ENCODE results near the gene ST6GALNAC6.

Gene ST6GALNAC6

GRCh38 chr9:127915801-127916719 lies 16.7 kb upstream of the ST6GALNAC6 start:
- no peak for DNase-seq

DNA sequence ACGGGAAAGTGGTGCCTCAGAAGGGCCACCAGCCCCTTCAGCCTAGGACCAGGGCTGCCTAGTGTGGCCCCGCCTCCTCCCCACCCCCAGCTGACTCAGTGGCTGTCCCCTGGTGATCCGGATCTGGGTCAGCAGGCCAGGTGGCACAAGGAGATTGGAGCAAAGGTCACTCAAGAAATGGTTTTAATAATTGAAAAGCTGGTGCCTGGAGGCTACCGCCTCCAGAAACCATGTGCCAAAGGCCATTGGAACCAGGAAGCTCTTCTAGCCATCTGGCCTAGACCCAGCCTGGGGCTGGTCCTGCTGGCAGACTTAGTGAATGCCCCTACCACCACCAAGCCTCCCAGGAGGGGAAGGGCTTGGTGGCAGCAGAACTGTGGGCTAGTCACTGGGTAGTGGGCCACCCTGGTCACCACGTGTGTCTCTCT lies 15.9 kb upstream of the ST6GALNAC6 start:
- no peak for DNase-seq

GRCh38 chr9:127913682-127914081 lies 14.3 kb upstream of the ST6GALNAC6 start:
- no peak for DNase-seq

DNA sequence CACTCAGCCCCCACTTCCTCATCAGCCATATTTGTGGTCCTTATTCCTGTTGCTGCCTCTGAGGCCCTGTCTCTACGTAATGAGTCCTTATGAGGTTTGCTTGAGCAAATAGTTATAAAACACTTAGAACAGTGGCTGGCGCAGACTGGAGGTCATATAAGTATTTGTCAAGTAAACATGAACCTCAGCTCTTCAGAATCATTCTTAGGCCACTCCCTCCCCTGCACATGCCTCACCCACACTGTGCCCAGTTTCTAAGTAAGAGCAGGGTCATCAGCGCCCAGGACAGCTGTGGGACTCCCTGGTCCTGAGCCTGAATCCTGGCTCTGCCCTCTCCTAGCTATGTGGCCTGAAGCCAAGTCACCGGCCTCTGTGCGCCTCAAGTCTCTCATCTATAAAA lies 13.5 kb upstream of the ST6GALNAC6 start:
- DNase-seq: no peak

GRCh38 chr9:127912296-127912695 lies 12.9 kb upstream of the ST6GALNAC6 start:
- DNase-seq: no peak

DNA sequence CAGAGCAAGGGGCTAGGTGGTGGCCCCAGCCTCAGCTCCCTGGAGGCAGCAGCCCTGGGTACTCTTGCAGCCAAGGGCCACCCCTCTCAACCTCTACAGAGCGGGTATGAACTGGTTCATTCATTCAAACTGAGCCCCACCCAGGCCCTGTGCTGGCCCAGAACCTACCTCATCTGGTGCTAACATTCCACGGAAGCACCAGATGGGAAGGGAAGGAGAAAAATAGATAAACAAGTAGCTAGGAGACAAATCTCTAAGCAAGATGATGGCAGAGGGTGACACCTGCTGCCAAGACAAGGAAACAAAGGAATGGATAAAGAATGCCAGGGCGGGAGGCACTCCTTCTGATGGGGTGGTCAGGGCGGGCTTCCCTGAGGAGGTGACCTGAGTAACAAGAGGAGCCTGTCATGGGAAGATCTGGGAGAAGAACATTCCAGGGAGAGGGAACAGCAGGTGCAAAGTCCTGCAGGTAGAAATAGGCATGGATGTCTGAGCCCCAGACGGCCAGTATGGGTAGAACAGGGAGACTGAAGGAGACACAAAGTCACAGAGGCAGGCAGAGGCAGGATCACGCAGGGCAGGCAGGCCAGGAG lies 11.3 kb upstream of the ST6GALNAC6 start:
- no peak for DNase-seq

DNA sequence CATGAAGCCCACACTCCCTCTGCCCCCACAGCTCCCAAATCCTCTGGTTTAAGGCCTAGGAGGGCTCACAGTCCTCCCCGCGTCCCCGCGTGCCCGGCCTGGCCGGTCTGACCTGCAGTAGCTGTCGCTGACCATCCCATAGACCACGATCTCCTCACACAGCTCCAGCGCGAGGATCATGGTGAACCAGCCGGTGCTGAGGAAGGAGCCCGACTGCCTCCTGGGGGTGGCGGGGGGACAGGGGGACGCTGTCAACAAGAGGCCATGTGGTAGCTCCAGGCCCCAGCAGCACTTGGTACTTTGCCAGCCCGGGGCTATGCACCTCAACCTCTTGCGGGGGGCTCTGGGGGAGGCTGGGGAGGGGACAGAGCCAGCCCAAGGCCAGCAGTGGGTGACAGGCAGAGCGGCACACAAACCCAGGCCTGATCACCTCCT lies 10.5 kb upstream of the ST6GALNAC6 start:
- no peak for DNase-seq

DNA sequence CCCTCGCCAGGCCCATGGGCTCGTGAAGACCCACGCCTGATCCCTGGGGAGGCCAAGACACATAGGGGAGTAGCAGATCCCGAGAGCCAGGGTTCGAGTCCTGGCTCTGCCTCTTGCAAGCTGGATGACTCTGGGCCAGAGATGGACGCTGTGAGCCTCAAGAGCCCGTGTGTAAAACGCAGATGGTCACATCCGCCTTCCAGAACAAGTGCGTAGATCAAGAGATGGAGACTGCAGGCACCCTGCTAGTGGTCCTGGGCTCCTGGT lies 9.2 kb upstream of the ST6GALNAC6 start:
- DNase-seq: no peak

- DNase-seq: no peak
Observed at GRCh38 chr9:127907867-127908659, 8.7 kb upstream of the ST6GALNAC6 start.

- no peak for DNase-seq
Observed at GRCh38 chr9:127905788-127906191, 6.4 kb upstream of the ST6GALNAC6 start.

GRCh38 chr9:127905004-127905728 lies 5.8 kb upstream of the ST6GALNAC6 start:
- no peak for DNase-seq

DNA sequence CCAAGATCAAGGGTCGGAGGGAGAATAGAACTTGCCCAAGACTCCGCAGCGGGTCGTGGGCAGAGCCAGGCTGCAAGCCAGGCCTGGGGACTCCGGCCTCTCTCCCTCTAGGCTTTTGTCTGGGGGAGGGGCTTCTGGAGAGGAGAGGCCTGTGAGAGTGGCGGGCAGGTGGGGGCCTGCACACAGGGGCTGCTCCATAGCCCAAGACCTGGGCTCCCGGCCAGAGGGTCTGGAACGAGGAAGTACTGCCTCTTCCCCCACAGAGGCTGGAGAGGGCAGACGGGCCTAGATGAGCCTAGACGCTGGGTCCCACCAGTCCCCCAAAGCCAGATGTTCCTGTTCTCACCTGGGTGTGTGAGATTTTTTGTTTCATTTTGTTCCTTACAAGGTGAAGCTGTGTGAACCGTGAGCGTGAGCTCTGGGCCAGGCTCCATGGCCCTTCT lies 5.2 kb upstream of the ST6GALNAC6 start:
- DNase-seq: no peak

- no peak for DNase-seq
Observed at GRCh38 chr9:127903557-127904475, 4.4 kb upstream of the ST6GALNAC6 start.

- no peak for DNase-seq
Observed at GRCh38 chr9:127898433-127899127, 823 bp downstream of the ST6GALNAC6 start.

GRCh38 chr9:127897193-127897692 lies 2.2 kb downstream of the ST6GALNAC6 start:
- DNase-seq: no peak

GRCh38 chr9:127896395-127897192 lies 2.8 kb downstream of the ST6GALNAC6 start:
- no peak for DNase-seq

- no peak for DNase-seq
Observed at GRCh38 chr9:127895811-127896210, 3.6 kb downstream of the ST6GALNAC6 start.

DNA sequence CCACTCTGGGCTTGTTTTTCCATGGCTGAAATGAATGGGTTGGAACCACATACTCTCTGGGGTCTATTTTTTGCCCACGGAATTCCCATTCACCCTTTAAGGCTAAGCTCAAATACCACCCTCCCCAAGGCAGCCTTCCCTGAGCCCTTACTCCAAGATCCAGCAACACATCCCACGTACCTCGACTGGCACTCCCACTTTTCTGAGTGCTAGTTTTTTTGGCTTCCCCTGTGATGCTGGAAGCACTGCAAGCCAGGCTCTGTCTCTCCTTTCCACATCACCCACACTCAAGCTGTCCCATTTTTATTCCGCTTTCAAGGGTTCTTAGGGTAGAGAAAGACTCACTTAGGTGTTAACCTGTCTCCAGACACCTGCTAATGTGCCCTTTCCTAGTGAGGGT lies 6.0 kb downstream of the ST6GALNAC6 start:
- DNase-seq: no peak

- DNase-seq: no peak
Observed at GRCh38 chr9:127892831-127893230, 6.6 kb downstream of the ST6GALNAC6 start.

DNA sequence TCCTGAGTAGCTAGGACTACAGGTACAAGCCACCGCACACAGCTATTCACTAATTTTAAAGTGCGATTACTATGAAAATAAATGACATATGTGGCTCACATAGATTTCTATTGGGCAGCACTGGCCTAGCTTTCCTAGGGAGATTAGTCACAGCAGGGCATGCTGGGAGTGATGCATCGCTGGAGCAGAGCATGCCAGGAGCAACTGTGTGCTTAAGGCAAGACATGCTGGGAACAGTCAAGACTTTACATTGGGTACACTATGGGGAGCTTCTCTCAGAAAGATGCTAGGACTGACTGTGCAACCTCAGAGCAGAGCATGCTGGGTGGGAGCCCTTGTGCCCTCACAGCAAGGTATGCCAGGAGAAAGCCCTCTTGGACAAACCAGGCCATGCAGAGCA lies 9.3 kb downstream of the ST6GALNAC6 start:
- DNase-seq: no peak
